RPMI7951 (cell line): ENCODE results near the gene SNX13. TPM values are rescaled to one million over a fixed set of nuclear protein-coding genes. Genes with fewer than 3 reads are reported as not detected.
A peak's percentile ranks its signal among the peaks of the same experiment; 100 is the strongest.

Experiments
- DNase-seq: peaks from one replicate; pipeline ENCODE4 v3.0.0-alpha.2; 2012; ENCODE audit warnings: low read depth
- total RNA-seq: library from RNA; depleted of rRNA; stranded (reverse); fragments of >200 nt; shearing (Covaris generic); gene quantifications from 2 replicates; pipeline ENCODE4 v1.2.3, GENCODE V29; 2014

SNX13 gene
- total RNA-seq, 1 experiment from 2014 or later, result 54.5 TPM

DNA sequence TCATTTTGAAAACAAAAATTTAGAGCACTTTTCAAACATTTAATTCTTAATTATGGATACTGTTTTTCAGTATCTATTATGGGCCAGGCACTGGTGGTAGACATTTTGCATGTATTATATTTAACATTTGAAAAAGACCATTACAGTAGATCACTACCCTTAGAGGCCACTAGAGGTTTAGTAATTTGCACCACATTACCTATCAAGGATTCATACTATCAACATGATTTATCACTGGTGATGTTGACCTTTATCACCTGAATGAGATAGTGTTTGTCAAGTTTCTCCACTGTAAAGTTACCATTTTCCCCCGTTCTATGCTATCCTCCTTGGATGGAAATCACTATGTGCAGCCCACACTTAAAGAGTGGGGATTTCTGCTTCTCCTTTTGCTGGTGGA lies 4.4 kb upstream of the SNX13 start:
- DNase-seq, result no peak

DNA sequence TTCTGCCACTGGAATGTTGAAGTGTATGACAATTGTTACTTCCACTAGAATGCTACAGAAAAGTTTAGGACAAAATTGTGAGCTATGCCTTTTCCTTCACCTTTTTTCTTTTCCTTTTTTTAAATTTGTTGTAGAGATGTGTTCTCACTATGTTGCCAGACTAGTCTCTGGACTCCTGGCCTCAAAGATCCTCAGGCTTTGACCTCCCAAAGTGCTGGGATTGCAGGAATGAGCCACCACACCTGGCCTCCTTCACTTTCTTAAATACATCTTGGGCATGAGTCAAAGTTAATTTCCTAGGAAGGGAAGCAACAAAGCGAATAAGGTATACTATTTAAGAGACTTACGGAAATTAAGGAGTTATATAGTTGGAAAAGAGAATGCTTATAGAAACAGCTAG lies 2.7 kb upstream of the SNX13 start:
- DNase-seq, result no peak

DNA sequence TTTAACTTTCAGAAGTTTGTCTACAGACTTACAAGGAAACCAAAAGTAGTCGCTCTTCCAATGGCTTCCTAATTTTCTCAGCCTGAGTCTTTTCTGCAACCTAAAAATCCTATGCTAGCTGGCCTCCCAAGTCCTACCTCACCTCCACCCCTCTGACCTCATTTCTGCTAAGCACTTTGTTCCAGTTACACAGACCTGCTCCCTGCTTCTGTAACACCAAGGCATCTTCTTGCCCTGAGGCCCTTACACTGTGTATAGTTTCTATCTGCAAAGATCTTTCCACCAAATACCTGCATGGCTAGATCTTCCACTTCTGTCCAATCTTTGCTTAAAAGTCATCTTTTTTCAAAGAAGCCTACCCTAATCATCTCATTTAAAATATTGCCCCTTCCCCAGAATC lies 1.9 kb upstream of the SNX13 start:
- no peak for DNase-seq

DNA sequence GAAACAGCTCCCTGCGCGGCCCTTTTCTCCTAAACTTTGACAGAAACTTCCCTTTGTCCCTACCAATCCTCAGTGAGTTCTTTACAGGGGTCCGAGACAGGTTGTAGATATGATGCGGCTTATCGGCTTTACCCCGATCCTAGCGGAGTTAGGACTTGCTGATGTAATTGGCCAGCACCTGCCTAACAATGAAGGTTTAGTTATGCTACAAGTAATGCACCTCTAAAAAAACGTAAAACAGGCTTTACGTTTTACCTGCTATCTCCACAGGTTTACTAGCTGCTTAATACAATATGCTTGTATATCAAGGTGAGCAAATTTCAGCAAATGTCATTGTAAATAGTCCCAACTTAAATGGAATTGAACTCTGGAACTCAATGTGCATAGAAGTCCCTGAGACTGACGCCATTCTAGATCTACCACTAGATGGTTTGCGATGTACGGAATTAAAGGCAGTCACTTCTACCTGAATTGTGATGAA lies 697 bp upstream of the SNX13 start:
- DNase-seq, result no peak

DNA sequence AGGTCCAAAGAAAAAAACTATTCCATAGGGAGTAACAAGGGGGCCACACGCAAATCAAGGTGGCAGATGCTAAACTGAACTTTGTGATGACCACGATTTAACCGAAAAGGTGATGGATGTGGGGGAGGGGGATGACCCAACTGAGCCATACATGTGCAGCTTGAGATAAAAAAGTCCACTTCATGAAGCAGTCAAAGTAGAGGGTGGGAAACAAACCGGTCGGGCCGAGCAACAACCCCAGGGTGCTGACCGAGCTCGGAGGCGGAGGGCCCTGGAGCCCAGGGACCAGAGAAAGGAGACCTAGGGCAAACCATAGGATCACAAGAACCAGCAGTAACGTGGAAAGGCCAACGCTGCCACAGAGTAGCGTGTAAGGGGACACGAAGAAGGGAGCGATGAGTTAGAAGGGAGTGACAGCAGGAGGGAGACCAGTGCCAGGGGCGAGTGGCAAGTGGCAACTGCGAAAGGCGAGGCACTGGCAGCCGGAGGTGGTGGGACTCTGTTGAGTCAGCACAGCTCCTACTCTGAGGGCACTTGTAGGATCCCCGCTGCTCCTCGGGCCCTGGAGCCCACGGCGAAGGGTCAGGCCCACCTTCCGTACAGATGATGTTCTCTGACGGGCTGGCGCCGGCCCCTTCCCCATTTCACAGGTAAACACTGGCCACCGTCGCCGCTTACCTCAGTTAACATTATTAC lies 540 bp downstream of the SNX13 start:
- DNase-seq, result peak; percentile 58

DNA sequence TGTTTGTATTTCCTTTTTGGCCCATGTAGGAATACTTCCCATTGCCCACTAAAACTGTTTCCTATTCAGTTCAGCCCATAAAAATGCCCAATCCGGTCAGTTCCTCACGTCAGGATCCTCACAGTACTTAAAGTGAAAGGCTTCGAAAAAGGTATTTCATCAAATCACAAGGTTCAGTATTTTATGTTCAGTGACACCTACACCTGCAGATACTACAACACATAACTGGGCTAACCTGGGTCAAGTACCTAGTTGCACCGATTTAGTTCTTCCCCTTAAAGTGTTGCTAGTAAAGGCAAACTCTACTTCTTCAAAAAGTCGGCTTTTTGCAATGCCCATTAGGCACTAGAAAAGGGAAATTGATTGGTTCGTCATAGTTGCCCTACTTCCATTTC lies 1.1 kb downstream of the SNX13 start:
- DNase-seq, result peak; percentile 69

DNA sequence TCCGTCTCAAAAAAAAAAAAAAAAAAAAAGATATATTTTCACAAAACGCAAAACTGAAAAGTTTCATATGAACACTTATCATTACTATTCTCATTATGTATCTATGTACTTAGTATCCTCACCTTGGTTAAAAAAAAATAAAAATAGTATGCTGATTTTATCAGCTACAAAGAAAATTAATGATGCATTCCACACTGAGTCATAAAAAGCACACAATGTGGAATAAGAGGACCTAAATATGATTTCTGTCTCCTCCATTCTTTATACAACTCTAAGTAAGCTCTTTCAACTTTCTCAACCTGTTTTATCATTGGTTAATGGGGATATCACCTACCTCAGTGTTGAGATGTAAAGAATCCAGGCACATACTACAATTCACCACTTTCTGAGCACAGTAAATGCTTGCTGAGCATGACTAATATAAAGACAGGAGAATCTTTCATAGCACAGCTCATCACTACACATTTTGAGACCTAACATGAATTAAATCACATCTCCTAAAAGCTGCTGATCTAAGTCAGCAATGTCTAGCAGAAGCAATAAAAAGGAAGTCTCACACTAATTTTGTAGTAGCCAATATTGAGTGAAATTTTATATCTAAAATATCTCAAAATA lies 2.7 kb downstream of the SNX13 start:
- DNase-seq, result no peak

DNA sequence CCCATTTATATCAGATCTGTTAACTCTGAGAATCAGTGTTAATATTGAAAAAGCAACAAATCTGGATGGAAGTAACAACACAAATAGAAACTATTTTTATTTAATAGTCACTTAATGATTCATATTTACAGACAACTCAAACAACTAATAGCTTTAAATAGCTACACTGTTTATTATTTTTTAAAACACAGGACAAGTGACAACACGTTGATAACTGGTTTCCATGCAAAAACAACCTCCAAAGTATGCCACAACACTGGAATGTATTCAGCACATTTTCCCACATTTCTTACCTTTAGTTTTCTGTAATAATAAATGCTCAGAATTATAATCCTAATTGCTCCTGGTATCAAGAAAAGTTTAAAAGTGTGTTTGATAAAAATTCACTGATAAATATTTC lies 4.0 kb downstream of the SNX13 start:
- no peak for DNase-seq

DNA sequence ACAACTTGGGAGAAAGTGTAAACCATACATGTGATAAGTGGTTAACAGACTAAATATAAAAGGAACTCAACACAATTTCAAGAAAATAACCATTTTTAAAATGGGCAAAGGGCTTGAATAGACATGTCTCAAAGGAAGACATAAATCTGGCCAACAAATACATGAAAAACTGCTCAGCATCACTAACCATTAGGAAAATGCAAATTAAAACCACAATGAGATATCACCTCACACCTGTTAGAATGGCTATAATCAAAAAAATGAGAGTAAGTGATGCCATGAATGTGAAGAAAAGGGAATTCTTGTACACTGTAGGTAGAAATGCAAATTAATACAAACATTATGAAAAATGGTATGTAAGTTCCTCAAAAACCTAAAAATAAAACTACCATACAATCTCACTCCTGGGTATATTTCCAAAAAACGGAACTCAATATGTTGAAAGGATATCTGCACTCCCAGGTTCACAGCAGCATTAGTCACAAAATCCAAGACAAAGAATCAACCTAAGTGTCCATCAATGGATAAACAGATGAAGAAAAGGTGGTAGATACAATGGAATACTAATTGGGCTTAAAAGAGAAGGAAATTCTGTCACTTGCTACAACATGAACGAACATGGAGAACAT lies 5.6 kb downstream of the SNX13 start:
- no peak for DNase-seq

DNA sequence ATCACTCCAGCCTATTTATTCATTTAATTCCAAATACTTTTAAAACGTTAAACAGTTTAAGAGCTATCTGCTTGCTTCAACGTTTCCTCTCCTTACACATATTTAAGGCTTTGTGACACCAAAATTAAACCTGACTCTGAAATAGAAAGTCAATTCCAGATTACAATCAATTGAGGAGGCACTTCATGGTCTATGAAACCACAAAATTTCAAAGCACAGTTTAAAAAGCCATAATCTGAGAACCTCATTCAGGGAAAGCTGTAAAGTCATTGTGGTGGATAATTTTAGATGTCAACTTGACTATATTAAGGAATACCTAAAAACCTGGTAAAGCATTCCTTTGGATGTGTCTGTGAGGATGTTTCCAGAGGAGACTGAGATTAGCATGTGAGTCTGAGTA lies 6.2 kb downstream of the SNX13 start:
- no peak for DNase-seq

DNA sequence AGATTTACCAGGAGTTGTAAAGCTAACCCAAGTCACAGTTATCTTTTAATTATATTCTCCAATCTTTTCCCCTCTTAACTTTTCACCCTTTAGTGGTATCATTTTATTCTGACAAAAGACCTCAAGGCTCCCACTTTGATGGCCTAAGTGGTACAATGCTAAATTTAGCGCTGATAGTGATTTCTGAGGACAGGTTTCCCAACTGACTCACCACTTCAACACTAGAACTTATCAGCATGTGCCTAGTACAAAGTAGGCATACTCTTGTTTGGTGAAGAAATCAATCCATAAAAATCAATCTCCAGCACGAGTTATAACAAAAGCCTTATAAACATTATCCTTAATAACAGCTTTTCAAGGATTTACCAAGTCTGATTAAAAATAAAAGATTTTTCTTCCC lies 7.5 kb downstream of the SNX13 start:
- no peak for DNase-seq

DNA sequence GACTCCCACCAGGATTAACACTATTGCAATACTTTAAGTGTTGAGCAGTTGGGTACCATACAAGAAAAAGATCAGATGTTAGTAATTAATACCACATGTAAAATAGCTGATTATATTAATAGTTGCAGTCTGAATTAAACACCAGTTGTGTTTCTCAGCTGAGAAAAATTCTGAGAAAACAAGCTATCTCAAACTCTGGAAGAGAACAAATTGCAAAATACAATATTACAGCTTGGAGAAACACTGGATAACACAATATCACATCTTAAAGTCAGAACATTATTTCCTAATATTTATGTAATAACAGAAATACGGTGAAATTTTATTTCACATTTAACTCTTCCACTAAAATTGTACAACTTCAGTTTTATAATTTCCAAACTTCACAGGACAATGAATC lies 9.2 kb downstream of the SNX13 start:
- DNase-seq, result no peak

DNA sequence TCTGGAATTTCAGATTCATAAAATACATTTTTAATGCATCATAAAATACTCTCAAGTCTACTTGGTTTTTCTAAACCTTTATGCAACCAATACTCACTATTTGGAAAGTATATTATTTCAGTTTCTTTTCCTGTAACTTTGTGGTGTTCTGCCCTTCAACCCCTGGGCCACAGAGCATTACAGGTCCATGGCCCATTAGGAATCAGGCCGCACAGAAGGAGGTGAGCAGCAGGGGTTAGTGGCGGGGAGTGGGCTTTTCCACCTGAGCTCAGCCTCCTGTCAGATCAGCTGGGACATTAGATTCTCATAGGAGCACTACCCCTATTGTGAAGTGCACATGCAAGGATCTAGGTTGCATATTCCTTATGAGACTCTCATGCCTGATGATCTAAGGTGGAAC lies 9.7 kb downstream of the SNX13 start:
- no peak for DNase-seq

DNA sequence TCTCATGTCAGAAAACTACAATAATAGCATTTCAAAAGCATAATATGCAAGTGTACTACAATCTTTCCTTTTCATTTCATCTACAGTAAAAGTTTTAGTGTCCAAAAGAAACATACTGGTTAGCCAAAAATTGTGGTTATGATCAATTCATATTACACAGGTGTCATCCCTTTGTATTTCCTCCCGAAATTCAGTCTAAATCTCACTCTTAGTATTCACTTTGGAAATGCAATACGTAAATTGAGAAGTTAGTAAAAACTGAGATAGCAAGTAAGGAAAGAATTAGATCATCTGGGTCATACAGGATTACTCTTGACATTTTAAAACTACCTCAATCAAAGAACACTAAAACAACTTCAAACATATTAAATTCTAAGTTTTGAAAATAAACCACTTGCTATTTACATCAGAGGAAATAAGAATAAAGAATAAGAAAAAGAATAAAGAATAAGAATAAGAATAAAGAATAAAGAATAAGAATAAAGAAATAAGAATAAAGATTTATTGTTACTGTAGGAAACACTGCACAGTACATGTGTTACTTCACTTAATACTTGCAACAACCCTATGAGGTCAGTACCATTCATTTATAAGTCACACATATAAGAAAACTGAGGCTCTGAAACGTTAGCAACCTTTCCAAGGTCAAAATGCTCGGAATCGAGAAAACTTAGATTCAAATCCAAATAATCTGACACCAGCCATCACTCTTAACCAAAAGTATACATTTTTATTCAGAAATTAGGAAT lies 10.5 kb downstream of the SNX13 start:
- DNase-seq, result no peak

DNA sequence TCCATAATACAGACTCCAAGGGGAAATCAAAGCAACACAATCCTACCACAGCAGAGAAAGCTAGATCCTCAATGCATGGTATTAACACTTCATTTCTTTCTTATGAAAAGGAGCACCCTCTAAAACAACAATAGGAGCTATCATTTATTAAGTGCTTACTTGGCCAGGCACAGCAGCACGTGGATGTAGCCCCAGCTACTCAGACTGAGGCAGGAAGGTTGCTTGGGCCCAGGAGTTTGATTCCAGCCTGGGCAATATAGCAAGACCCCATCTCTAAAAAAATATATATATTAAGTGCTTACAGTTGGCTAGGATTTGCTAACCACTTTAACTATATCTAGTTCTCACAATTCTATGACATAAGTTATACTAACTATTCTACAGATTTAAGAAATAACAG lies 12.2 kb downstream of the SNX13 start:
- DNase-seq, result no peak

DNA sequence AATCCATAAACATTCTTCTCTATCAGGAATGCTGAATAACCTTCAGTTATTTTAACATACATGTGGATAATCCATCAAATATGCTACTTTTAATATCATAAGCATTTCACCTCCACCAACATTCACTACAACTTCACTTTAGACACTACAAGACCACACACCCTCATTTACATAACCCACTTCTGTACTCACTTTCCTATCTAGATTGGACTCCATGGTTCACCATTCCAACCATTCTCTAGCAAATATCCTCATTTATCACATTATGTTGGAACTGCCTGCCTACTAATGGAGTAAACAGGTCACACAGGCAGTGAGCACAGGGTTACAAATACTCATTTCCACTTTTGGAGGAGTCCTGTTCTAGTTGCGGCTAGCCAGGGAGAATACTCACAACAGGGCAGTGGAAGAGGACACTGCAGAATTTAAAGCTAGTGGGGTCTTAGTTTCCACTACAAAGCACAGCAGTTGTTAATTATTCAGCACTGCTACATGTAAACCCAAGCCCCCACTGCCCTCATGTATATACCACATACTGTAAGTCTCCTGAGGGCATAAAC lies 18.4 kb downstream of the SNX13 start:
- DNase-seq, result no peak

DNA sequence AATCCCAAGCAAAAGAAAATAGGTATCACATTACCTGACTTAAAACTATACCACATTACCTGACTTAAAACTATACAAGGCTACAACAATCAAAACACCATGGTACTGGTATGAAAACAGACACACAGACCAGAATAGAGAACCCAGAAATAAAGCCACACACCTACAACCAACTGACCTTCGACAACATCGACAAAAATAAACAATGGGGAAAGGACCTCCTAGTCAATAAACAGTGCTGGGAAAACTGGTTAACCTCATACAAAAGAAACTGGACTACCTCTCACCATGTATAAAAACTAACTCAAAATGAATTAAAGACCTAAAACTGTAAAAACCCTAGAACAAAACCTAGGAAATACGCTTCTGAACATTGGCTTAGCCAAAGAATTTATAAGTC lies 22.5 kb downstream of the SNX13 start:
- DNase-seq, result no peak

DNA sequence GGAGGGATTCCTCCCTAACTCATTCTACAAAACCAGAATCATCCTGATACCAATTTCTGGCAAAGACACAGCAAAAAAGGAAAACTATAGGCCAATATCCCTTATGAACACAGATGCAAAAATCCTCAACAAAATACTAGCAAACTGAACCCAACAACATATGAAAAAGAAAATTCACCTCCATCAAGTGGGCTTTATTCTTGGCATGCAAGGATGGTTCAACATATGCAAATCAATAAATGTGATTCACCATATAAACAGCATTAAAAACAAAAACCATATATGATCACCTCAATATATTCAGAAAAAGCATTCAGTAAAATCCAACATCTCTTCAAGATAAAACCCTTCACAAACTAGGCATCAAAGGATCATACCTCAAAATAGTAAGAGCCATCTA lies 23.5 kb downstream of the SNX13 start:
- DNase-seq, result no peak

DNA sequence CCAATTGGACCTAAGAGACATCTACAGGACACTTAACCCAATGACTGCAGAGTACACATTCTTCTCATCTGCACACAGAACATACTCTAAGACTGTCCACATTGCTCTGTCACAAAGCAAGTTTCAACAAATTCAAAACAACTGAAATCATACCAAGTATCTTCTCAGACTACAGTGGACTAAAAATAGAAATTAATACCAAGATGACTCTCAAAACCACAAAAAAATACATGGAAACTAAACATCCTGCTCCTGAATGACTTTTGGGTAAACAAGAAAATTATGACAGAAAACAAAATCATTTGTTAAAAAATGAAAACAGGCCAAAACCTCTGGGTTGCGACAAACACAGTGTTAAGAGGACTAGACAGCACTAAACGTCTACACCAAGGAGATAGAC lies 24.5 kb downstream of the SNX13 start:
- DNase-seq, result no peak

DNA sequence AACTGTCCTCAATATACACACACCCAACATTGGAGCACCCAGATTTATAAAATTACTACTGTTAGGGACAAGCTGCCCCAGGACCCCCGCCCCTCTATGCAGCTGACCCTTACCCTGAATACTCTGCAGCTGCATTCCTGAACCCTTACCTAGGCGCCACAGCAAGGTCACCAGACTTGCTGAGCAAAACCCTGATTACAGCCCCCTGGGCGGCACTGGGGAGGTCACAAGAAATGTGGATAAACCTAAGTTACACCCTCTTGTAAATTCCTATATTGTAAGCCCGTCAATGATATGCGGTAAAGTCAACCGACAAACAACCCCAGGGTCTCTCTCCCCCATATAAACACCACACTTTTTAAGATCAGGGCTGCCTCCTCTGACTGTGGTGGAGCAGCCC lies 25.1 kb downstream of the SNX13 start:
- no peak for DNase-seq

DNA sequence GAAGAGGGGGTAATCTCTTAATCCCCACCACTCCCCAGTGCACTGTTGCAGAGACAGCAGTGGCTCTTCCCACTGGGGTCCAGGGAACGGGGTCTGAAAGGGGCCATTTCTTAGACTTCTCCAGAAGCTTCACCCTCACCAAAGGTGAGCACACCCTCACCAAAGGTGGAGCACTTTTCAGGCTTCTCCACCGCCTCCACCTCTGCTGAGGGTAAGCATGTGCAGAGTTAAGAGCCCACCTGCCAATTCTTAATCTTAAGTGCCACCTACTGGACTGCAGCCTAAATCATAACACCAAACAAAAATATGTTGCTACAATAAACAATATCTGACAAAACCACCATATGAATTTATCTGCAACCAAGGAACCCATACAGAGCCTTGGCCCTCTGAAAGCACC lies 27.0 kb downstream of the SNX13 start:
- no peak for DNase-seq

DNA sequence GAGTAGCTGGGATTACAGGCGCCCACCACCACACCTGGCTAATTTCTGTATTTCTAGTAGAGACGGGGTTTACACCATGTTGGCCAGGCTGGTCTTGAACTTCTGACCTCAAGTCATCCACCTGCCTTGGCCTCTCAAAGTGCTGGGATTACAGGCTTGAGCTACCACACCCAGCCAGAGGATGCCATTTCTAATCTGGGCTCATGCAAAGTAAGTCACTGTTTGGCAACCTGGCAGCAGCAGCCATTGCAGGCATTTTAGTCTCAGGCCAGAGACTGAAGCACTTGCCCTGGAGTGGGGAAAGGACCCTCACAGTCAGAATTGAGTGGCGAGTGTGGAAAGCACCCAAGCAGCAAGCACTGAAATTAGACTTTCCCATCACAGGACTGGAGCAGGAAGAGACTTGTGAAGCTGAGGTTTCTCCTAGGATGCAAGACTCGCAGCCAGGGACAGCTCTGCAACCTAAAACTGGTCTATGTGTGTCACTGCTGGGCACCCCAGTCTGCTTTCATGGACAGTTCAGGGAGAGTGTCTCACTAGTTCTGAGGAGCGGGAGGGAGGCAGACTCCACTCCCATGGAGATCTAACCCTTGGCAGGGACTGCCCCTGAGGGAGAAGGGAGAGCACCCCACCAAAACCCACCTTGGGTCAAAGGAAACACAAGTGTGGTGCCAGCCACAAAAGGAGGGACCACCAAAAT lies 27.6 kb downstream of the SNX13 start:
- no peak for DNase-seq
